ENCODE results near the gene GAREM1.
"Not testable (repeated sequence)": the region's sequence is repeated elsewhere in the genome, so short reads cannot be mapped to it uniquely, and the experiment has no call there.

Gene GAREM1

DNA sequence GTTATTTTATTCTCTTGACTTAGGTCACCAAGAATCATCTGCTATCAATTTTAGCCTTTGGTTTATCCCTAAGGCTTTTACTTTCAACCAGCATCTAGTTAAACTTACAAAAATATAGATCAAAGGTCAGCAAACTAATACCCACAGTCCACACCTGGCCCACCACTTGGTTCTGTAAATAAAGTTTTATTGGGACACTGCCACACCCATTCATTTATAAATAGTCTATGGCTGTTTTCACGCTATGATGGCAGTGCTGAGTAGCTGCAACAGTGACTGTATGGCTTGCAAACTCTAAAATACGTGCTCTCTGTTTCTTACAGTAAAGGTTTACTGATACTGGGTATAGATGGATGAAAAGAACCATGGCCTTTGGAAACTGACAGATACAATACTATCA, 173.8 kb downstream of the GAREM1 start:
- TF ChIP-seq, protein P1, sequence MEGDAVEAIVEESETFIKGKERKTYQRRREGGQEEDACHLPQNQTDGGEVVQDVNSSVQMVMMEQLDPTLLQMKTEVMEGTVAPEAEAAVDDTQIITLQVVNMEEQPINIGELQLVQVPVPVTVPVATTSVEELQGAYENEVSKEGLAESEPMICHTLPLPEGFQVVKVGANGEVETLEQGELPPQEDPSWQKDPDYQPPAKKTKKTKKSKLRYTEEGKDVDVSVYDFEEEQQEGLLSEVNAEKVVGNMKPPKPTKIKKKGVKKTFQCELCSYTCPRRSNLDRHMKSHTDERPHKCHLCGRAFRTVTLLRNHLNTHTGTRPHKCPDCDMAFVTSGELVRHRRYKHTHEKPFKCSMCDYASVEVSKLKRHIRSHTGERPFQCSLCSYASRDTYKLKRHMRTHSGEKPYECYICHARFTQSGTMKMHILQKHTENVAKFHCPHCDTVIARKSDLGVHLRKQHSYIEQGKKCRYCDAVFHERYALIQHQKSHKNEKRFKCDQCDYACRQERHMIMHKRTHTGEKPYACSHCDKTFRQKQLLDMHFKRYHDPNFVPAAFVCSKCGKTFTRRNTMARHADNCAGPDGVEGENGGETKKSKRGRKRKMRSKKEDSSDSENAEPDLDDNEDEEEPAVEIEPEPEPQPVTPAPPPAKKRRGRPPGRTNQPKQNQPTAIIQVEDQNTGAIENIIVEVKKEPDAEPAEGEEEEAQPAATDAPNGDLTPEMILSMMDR (IDR thresholded peaks at IDR 0.05; ENCODE audit: borderline replicate concordance, control extremely low read depth, extremely low read depth, insufficient read depth, missing control alignments), result no peak
- DNase-seq (ENCODE audit: low spot score), result no peak
- in situ Hi-C loops (cut with MboI; ENCODE audit: low sequenced_read_pairs, unreplicated experiment), result no loop called here

DNA sequence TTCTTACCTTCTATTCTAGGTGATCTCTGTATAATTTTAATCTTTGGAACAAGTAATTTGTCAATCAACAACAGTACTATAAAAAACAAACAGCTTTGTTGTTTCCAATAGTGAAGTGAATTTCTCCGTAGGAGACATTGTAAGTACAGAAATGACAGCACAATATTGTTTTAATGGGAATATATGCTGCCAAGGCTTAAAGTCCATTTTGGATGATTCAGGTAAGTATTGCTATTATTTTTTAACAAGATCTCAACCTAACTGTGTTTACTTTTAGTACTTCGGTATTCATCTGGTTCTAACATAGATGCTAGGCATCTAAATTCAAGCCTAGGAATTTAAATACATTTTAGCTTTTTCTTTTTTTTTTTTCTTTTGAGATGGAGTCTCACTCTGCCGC, 175.1 kb downstream of the GAREM1 start:
- no peak for DNase-seq (ENCODE audit: low spot score)
- TF ChIP-seq, protein P1 (IDR thresholded peaks at IDR 0.05; ENCODE audit: borderline replicate concordance, control extremely low read depth, extremely low read depth, insufficient read depth, missing control alignments), result no peak
- in situ Hi-C loops (cut with MboI; ENCODE audit: low sequenced_read_pairs, unreplicated experiment), result no loop called here

DNA sequence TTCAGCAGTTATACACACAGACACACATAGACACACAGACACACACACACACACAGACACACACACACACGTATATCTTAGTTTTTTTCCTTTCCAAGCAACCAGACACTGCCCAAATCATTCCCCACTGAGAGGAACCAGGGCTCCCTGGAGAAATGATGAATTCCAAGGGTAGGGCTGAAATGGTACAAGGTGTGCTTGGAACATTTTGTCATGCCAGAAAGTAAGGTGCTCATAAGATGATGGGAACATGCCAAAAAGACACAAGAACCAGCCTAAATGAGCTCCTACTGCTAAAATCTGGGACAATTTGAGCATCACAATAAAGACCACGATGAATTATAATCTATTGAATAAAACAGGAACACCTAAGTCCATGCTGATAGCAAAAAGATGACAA, 177.6 kb downstream of the GAREM1 start:
- TF ChIP-seq, protein P1 (IDR thresholded peaks at IDR 0.05; ENCODE audit: borderline replicate concordance, control extremely low read depth, extremely low read depth, insufficient read depth, missing control alignments), result no peak
- in situ Hi-C loops (cut with MboI; ENCODE audit: low sequenced_read_pairs, unreplicated experiment), result no loop called here
- no peak for DNase-seq (ENCODE audit: low spot score)

GRCh38 chr18:32291623-32292022, 179.1 kb downstream of the GAREM1 start:
- in situ Hi-C loops (cut with MboI; ENCODE audit: low sequenced_read_pairs, unreplicated experiment); DNase-seq (ENCODE audit: low spot score): not testable (repeated sequence)

DNA sequence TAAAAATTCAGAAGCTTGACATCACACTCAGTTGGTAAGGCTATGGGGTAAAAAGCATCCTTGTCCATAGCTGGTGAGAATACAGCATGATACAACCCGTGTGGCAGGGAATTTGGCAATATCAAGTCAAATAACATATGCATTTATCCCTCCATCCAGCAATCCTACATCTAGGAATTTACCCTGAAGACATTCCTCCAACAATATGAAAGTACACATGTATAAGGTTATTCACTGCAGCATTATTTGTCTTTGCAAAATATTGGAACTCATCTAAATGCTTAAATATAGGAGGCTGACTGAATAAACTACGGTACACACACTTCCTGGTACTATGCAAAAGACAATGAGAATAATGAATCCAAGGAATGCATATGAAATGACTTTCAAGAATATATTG, 179.9 kb downstream of the GAREM1 start:
- no peak for DNase-seq (ENCODE audit: low spot score)
- TF ChIP-seq, protein P1 (IDR thresholded peaks at IDR 0.05; ENCODE audit: borderline replicate concordance, control extremely low read depth, extremely low read depth, insufficient read depth, missing control alignments), result no peak
- in situ Hi-C loops (cut with MboI; ENCODE audit: low sequenced_read_pairs, unreplicated experiment), result no loop called here

DNA sequence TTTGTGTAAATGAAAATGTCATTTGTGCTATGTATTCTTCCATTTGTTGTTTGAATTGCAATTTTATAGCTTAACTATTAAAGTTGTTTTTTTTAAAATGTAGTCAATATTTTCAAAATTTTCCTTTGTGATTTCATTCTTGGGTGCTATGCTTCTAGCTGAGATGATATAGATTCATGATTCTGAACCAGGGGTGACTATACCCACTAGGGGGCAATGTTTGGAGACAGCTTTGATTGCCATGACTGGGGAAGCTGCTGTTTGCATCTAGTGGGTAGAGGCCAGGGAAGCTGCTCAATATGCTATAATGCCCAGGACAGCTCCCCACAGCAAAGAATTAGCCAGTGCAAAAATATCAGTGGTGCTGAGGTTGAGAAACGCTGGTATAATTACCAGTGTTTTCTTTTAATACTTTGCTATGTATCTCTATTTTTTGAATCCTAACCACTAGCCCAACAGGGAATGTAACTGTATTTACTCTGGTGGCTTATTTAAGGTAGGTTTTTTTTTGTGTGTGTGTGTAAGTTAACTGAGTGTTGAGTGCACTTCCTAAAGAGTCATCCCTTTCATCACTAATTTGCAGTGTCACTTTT, 181.1 kb downstream of the GAREM1 start:
- in situ Hi-C loops (cut with MboI; ENCODE audit: low sequenced_read_pairs, unreplicated experiment), result loop anchor here (10.0 kb wide), 1 partner anchor 255 kb away; no protein-coding TSS in a partner anchor
- TF ChIP-seq, protein P1 (IDR thresholded peaks at IDR 0.05; ENCODE audit: borderline replicate concordance, control extremely low read depth, extremely low read depth, insufficient read depth, missing control alignments), result peak; percentile 31
- peak; percentile 53 for DNase-seq (ENCODE audit: low spot score)

- in situ Hi-C loops (cut with MboI; ENCODE audit: low sequenced_read_pairs, unreplicated experiment), result loop anchor here (10.0 kb wide), 1 partner anchor 257 kb away; no protein-coding TSS in a partner anchor
These were observed 182.8 kb downstream of the GAREM1 start for GRCh38 chr18:32287873-32288272.

More at GRCh38 chr18:32287873-32288272, 182.8 kb downstream of the GAREM1 start:
- TF ChIP-seq, protein P1 (IDR thresholded peaks at IDR 0.05; ENCODE audit: borderline replicate concordance, control extremely low read depth, extremely low read depth, insufficient read depth, missing control alignments), result no peak
- DNase-seq (ENCODE audit: low spot score), result no peak
